ENCODE measurements around the gene ABHD15. TPM values are rescaled to one million over a fixed set of nuclear protein-coding genes. Genes with fewer than 3 reads are reported as not detected.
"Not testable (repeated sequence)": the region's sequence is repeated elsewhere in the genome, so short reads cannot be mapped to it uniquely, and the experiment has no call there.

Gene ABHD15
- total and polyA plus RNA-seq, 7 experiments from 2014 or later = 3.1 to 17.6 (median 9.9) TPM

GRCh38 chr17:29561554-29562517, 5.0 kb downstream of the ABHD15 start:
- peak overlapping the region in 1 of 10 donors; percentile 8 for H3K4me3 Mint-ChIP-seq
- H3K9me3 Mint-ChIP-seq = no peaks in the 10 kb centered on the region
- peaks cover 0 to 18% (median 0%) of the 10 kb centered on the region in 5 donors for H3K36me3 Mint-ChIP-seq
- CTCF ChIA-PET = interaction anchor here (0.8 kb wide), 1 partner anchor 30 kb away, joined by 3 read pairs; no protein-coding TSS in a partner anchor
- H3K4me1 Mint-ChIP-seq = peaks cover 14 to 52% (median 22%) of the 10 kb centered on the region in 7 donors
- intact Hi-C loops (cut with micrococcal nuclease) = loop anchor here (10.0 kb wide), 1 partner anchor 417 kb away; no protein-coding TSS in a partner anchor
- Histone ChIP-seq H3K4me3 (ENCODE audit: low read length) (no peak overlapping the region), H3K4me1 (ENCODE audit: control insufficient read depth in 2 of 2, insufficient read depth in 2 of 2, low read length in 2 of 2) (peaks cover 9 to 33% of the 10 kb centered on the region in 2 donors), H3K36me3 (ENCODE audit: control insufficient read depth in 2 of 3, insufficient read depth in 3 of 3, low read length in 3 of 3) (peaks cover 0 to 3% (median 0%) of the 10 kb centered on the region in 3 experiments), H3K27ac (ENCODE audit: low read depth, low read length) (no peak overlapping the region), H3K27me3 (ENCODE audit: control insufficient read depth in 2 of 2, insufficient read depth in 2 of 2, low read length in 2 of 2) (no peaks in the 10 kb centered on the region), H3K9me3 (ENCODE audit: control insufficient read depth in 2 of 3, low read length in 3 of 3) (no peaks in the 10 kb centered on the region)
- no peaks in the 10 kb centered on the region for H3K27me3 Mint-ChIP-seq
- no peak overlapping the region for H3K27ac Mint-ChIP-seq
- ATAC-seq = peak; percentile 23
- no peak for DNase-seq
- POLR2A ChIA-PET = no interaction called here

- H3K36me3 Mint-ChIP-seq = peaks cover 0 to 18% (median 0%) of the 10 kb centered on the region in 5 donors
- peaks cover 6 to 45% (median 14%) of the 10 kb centered on the region in 7 donors for H3K4me1 Mint-ChIP-seq
- no peaks in the 10 kb centered on the region for H3K27me3 ChIP-seq (ENCODE audit: control insufficient read depth in 2 of 2, insufficient read depth in 2 of 2, low read length in 2 of 2)
- peaks cover under 1 to 27% of the 10 kb centered on the region in 2 donors for H3K4me1 ChIP-seq (ENCODE audit: control insufficient read depth in 2 of 2, insufficient read depth in 2 of 2, low read length in 2 of 2)
- no peaks in the 10 kb centered on the region for H3K27me3 Mint-ChIP-seq
- POLR2A ChIA-PET = no interaction called here
- H3K4me3 ChIP-seq (ENCODE audit: low read length) = no peak overlapping the region
- no peaks in the 10 kb centered on the region for H3K9me3 Mint-ChIP-seq
- CTCF ChIA-PET = no interaction called here
- H3K4me3 Mint-ChIP-seq = no peak overlapping the region
- H3K9me3 ChIP-seq (ENCODE audit: control insufficient read depth in 2 of 3, low read length in 3 of 3) = no peaks in the 10 kb centered on the region
- intact Hi-C loops (cut with micrococcal nuclease) = loop anchor here (10.0 kb wide), 1 partner anchor 416 kb away; no protein-coding TSS in a partner anchor
- peak; percentile 54 for ATAC-seq
- DNase-seq = no peak
- peaks cover 0 to 3% (median 0%) of the 10 kb centered on the region in 3 experiments for H3K36me3 ChIP-seq (ENCODE audit: control insufficient read depth in 2 of 3, insufficient read depth in 3 of 3, low read length in 3 of 3)
- H3K27ac ChIP-seq (ENCODE audit: low read depth, low read length) = no peak overlapping the region
- H3K27ac Mint-ChIP-seq = no peak overlapping the region
Observed at GRCh38 chr17:29560316-29560715, 6.5 kb downstream of the ABHD15 start.

- no peak overlapping the region for H3K4me3 ChIP-seq (ENCODE audit: low read length)
- H3K27ac ChIP-seq (ENCODE audit: low read depth, low read length) = no peak overlapping the region
- H3K4me1 Mint-ChIP-seq = peaks cover 6 to 41% (median 14%) of the 10 kb centered on the region in 7 donors
- no peak overlapping the region for H3K4me3 Mint-ChIP-seq
- H3K36me3 ChIP-seq (ENCODE audit: control insufficient read depth in 2 of 3, insufficient read depth in 3 of 3, low read length in 3 of 3) = peaks cover 0 to 3% (median 0%) of the 10 kb centered on the region in 3 experiments
- peaks cover 0 to 18% (median 0%) of the 10 kb centered on the region in 5 donors for H3K36me3 Mint-ChIP-seq
- no peaks in the 10 kb centered on the region for H3K9me3 ChIP-seq (ENCODE audit: control insufficient read depth in 2 of 3, low read length in 3 of 3)
- no peak for ATAC-seq
- no peak for DNase-seq
- intact Hi-C loops (cut with micrococcal nuclease) = loop anchor here (10.0 kb wide), 1 partner anchor 415 kb away; no protein-coding TSS in a partner anchor
- peak overlapping the region in 1 of 9 donors; percentile 39 for H3K27ac Mint-ChIP-seq
- CTCF ChIA-PET = no interaction called here
- H3K9me3 Mint-ChIP-seq = no peaks in the 10 kb centered on the region
- H3K4me1 ChIP-seq (ENCODE audit: control insufficient read depth in 2 of 2, insufficient read depth in 2 of 2, low read length in 2 of 2) = peaks cover 0 to 20% of the 10 kb centered on the region in 2 donors
- no peaks in the 10 kb centered on the region for H3K27me3 ChIP-seq (ENCODE audit: control insufficient read depth in 2 of 2, insufficient read depth in 2 of 2, low read length in 2 of 2)
- H3K27me3 Mint-ChIP-seq = no peaks in the 10 kb centered on the region
- POLR2A ChIA-PET = no interaction called here
Observed at GRCh38 chr17:29559640-29560039, 7.2 kb downstream of the ABHD15 start.

DNA sequence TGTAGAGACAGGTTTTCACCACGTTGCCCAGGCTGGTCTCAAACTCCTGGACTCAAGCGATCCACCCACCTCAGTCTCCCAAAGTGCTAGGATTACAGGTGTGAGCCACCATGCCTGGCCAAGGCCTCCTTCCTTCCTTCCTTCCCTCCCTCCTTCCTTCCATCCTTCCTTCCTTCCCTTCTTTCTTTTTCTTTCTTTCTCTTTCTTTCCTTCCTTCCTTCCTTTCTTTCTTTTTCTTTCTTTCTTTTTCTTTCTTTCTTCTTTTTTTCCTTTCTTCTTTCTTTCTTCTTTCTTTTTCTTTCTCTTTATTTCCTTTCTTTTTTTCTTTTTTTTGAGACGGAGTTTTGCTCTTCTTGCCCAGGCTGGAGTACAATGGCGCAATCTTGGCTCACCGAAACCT, 8.7 kb downstream of the ABHD15 start:
- H3K9me3 Mint-ChIP-seq; H3K27me3 ChIP-seq (ENCODE audit: control insufficient read depth in 2 of 2, insufficient read depth in 2 of 2, low read length in 2 of 2); intact Hi-C loops (cut with micrococcal nuclease); H3K4me3 ChIP-seq (ENCODE audit: low read length); DNase-seq; CTCF ChIA-PET; ATAC-seq; H3K9me3 ChIP-seq (ENCODE audit: control insufficient read depth in 2 of 3, low read length in 3 of 3); H3K27ac ChIP-seq (ENCODE audit: low read depth, low read length); POLR2A ChIA-PET; H3K27me3 Mint-ChIP-seq; H3K36me3 ChIP-seq (ENCODE audit: control insufficient read depth in 2 of 3, insufficient read depth in 3 of 3, low read length in 3 of 3): not testable (repeated sequence)
- peaks cover 0 to 14% (median 0%) of the 10 kb centered on the region in 5 donors for H3K36me3 Mint-ChIP-seq
- peaks cover 0 to 11% of the 10 kb centered on the region in 2 donors for H3K4me1 ChIP-seq (ENCODE audit: control insufficient read depth in 2 of 2, insufficient read depth in 2 of 2, low read length in 2 of 2)
- peak overlapping the region in 2 of 10 donors; percentile 21 to 52 for H3K4me3 Mint-ChIP-seq
- peaks cover 0 to 32% (median 14%) of the 10 kb centered on the region in 7 donors for H3K4me1 Mint-ChIP-seq
- peak overlapping the region in 1 of 9 donors; percentile 29 for H3K27ac Mint-ChIP-seq

- CTCF ChIA-PET = no interaction called here
- no peak for ATAC-seq
Observed at GRCh38 chr17:29557739-29558116, 9.1 kb downstream of the ABHD15 start.

GRCh38 chr17:29557085-29557738, 9.6 kb downstream of the ABHD15 start:
- no peak overlapping the region for H3K4me3 Mint-ChIP-seq
- no peak overlapping the region for H3K27ac Mint-ChIP-seq
- Histone ChIP-seq H3K27me3 (ENCODE audit: control insufficient read depth in 2 of 2, insufficient read depth in 2 of 2, low read length in 2 of 2) (no peaks in the 10 kb centered on the region), H3K4me1 (ENCODE audit: control insufficient read depth in 2 of 2, insufficient read depth in 2 of 2, low read length in 2 of 2) (peaks cover 0 to 11% of the 10 kb centered on the region in 2 donors), H3K9me3 (ENCODE audit: control insufficient read depth in 2 of 3, low read length in 3 of 3) (no peaks in the 10 kb centered on the region), H3K27ac (ENCODE audit: low read depth, low read length) (no peak overlapping the region), H3K4me3 (ENCODE audit: low read length) (no peak overlapping the region), H3K36me3 (ENCODE audit: control insufficient read depth in 2 of 3, insufficient read depth in 3 of 3, low read length in 3 of 3) (peaks cover 0 to 3% (median 0%) of the 10 kb centered on the region in 3 experiments)
- H3K27me3 Mint-ChIP-seq = no peaks in the 10 kb centered on the region
- H3K36me3 Mint-ChIP-seq = peaks cover 0 to 8% (median 0%) of the 10 kb centered on the region in 5 donors
- peaks cover 0 to 26% (median 10%) of the 10 kb centered on the region in 7 donors for H3K4me1 Mint-ChIP-seq
- ATAC-seq = peak; percentile 47
- ChIA-PET CTCF (no interaction called here), POLR2A (interaction anchor here (0.6 to 1.4 kb wide), 3 partner anchors 60 to 792 kb away, joined by 3 to 8 read pairs (median 3); no protein-coding TSS in a partner anchor)
- no peaks in the 10 kb centered on the region for H3K9me3 Mint-ChIP-seq
- no peak for DNase-seq
- intact Hi-C loops (cut with micrococcal nuclease) = no loop called here

More at GRCh38 chr17:29557739-29558116, 9.1 kb downstream of the ABHD15 start:
- Mint-ChIP-seq H3K9me3 (no peaks in the 10 kb centered on the region), H3K36me3 (peaks cover 0 to 12% (median 0%) of the 10 kb centered on the region in 5 donors), H3K4me1 (peaks cover 0 to 30% (median 14%) of the 10 kb centered on the region in 7 donors), H3K27me3 (no peaks in the 10 kb centered on the region), H3K27ac (peak overlapping the region in 1 of 9 donors; percentile 29), H3K4me3 (no peak overlapping the region)
- intact Hi-C loops (cut with micrococcal nuclease) = no loop called here
- peaks cover 0 to 3% (median 0%) of the 10 kb centered on the region in 3 experiments for H3K36me3 ChIP-seq (ENCODE audit: control insufficient read depth in 2 of 3, insufficient read depth in 3 of 3, low read length in 3 of 3)
- H3K27me3 ChIP-seq (ENCODE audit: control insufficient read depth in 2 of 2, insufficient read depth in 2 of 2, low read length in 2 of 2) = no peaks in the 10 kb centered on the region
- H3K4me3 ChIP-seq (ENCODE audit: low read length) = no peak overlapping the region
- H3K4me1 ChIP-seq (ENCODE audit: control insufficient read depth in 2 of 2, insufficient read depth in 2 of 2, low read length in 2 of 2) = peaks cover 0 to 11% of the 10 kb centered on the region in 2 donors
- POLR2A ChIA-PET = no interaction called here
- no peaks in the 10 kb centered on the region for H3K9me3 ChIP-seq (ENCODE audit: control insufficient read depth in 2 of 3, low read length in 3 of 3)
- H3K27ac ChIP-seq (ENCODE audit: low read depth, low read length) = no peak overlapping the region
- DNase-seq = no peak
